Upper lobe of left lung (tissue), 4 donors: ENCODE data around the gene NDEL1.
A peak's percentile ranks its signal among the peaks of the same experiment; 100 is the strongest.

Source experiments
- CTCF ChIP-seq, 6 experiments: fragments of 450-650 bp in 4 of 6; fragments of 200-600 bp in 2 of 6; sonication (generic) in 2 of 6; IDR thresholded peaks; one replicate each; pipeline ENCODE4 v1.5.1; 2016 to 2019; ENCODE audit warnings: antibody characterized with exemption in 6 of 6
- POLR2A ChIP-seq, 4 donors: fragments of 450-650 bp; IDR thresholded peaks; one replicate each; pipeline ENCODE4 v1.5.1; 2016 to 2017; ENCODE audit warnings: antibody characterized with exemption in 4 of 4, mild to moderate bottlenecking in 2 of 4

GRCh38 chr17:8409966-8410882 lies 25.5 kb upstream of the NDEL1 start:
- TF ChIP-seq CTCF (IDR thresholded peaks at IDR 0.05): peak; percentile 75 to 90 (median 86)
- no peak for TF ChIP-seq POLR2A (IDR thresholded peaks at IDR 0.05)
